HG03565 (cell line): ENCODE results near the gene SIAH3.
"Not testable (repeated sequence)": the region's sequence is repeated elsewhere in the genome, so short reads cannot be mapped to it uniquely, and the experiment has no call there.

Experiments
- ATAC-seq: cut with Tn5 transposase; IDR thresholded peaks from one replicate; pipeline ENCODE4 v1.9.1; 2021; ENCODE audit warnings: mild to moderate bottlenecking, moderate library complexity; ENCODE audit not compliant: unreplicated experiment

SIAH3 gene

GRCh38 chr13:45851171-45851921 lies at the start of gene SIAH3:
Gene SIAH3 (minus strand): TSS chr13:45851753. CDS start chr13:45851629, 124 bp downstream.
- no peak for ATAC-seq

- no peak for ATAC-seq
Measured at GRCh38 chr13:45899406-45899805, 47.9 kb upstream of the SIAH3 start.

GRCh38 chr13:45897562-45897961 lies 46.0 kb upstream of the SIAH3 start:
- ATAC-seq, result no peak

- no peak for ATAC-seq
Measured at GRCh38 chr13:45896285-45896684, 44.7 kb upstream of the SIAH3 start.

GRCh38 chr13:45895881-45896280 lies 44.3 kb upstream of the SIAH3 start:
- ATAC-seq, result no peak

- no peak for ATAC-seq
Measured at GRCh38 chr13:45892513-45892912, 41.0 kb upstream of the SIAH3 start.

GRCh38 chr13:45889590-45890243 lies 38.2 kb upstream of the SIAH3 start:
- no peak for ATAC-seq

- no peak for ATAC-seq
Measured at GRCh38 chr13:45886466-45886865, 34.9 kb upstream of the SIAH3 start.

- no peak for ATAC-seq
Measured at GRCh38 chr13:45885194-45885593, 33.6 kb upstream of the SIAH3 start.

- ATAC-seq, result no peak
Measured at GRCh38 chr13:45882626-45883025, 31.1 kb upstream of the SIAH3 start.

- ATAC-seq, result no peak
Measured at GRCh38 chr13:45881353-45881752, 29.8 kb upstream of the SIAH3 start.

GRCh38 chr13:45880242-45880641 lies 28.7 kb upstream of the SIAH3 start:
- no peak for ATAC-seq

GRCh38 chr13:45879666-45880065 lies 28.1 kb upstream of the SIAH3 start:
- ATAC-seq, result no peak

- ATAC-seq, result no peak
Measured at GRCh38 chr13:45878966-45879365, 27.4 kb upstream of the SIAH3 start.

- no peak for ATAC-seq
Measured at GRCh38 chr13:45876781-45877180, 25.2 kb upstream of the SIAH3 start.

GRCh38 chr13:45875951-45876350 lies 24.4 kb upstream of the SIAH3 start:
- no peak for ATAC-seq

- ATAC-seq, result no peak
Measured at GRCh38 chr13:45873491-45874325, 22.2 kb upstream of the SIAH3 start.

GRCh38 chr13:45872566-45872965 lies 21.0 kb upstream of the SIAH3 start:
- no peak for ATAC-seq

- ATAC-seq, result not testable (repeated sequence)
Measured at GRCh38 chr13:45871201-45871600, 19.6 kb upstream of the SIAH3 start.

- no peak for ATAC-seq
Measured at GRCh38 chr13:45870232-45870631, 18.7 kb upstream of the SIAH3 start.

GRCh38 chr13:45865414-45865813 lies 13.9 kb upstream of the SIAH3 start:
- ATAC-seq, result no peak
